HG03571 (cell line): ENCODE results near the gene LTO1.
"Not testable (repeated sequence)": the region's sequence is repeated elsewhere in the genome, so short reads cannot be mapped to it uniquely, and the experiment has no call there.

ENCODE experiments used
- ATAC-seq: cut with Tn5 transposase; IDR thresholded peaks from one replicate; pipeline ENCODE4 v1.9.1; 2021; ENCODE audit not compliant: unreplicated experiment

LTO1 gene

GRCh38 chr11:69702239-69702691, 27.1 kb upstream of the LTO1 start:
- no peak for ATAC-seq

GRCh38 chr11:69700278-69701140, 25.4 kb upstream of the LTO1 start:
- ATAC-seq, result no peak

DNA sequence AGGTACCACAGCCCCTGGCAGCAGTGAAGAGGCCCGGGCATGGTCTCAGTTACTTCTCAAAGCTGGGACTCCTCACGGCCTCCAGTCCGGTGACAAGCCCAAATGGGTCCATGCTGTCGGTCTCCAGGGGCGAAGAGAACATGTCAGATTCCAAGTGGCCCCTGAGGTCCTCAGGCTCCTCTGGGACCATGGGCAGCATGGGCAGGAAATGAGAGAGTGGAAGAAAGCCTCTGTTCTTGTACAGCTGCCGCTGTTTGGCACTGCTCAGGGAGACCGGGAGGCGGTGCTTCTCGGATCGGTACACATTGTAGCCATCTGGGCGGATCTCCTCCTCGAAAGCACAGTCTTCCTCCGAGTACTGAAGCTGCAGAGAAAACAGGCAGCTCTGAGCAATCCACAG, 24.1 kb upstream of the LTO1 start:
- ATAC-seq, result no peak

DNA sequence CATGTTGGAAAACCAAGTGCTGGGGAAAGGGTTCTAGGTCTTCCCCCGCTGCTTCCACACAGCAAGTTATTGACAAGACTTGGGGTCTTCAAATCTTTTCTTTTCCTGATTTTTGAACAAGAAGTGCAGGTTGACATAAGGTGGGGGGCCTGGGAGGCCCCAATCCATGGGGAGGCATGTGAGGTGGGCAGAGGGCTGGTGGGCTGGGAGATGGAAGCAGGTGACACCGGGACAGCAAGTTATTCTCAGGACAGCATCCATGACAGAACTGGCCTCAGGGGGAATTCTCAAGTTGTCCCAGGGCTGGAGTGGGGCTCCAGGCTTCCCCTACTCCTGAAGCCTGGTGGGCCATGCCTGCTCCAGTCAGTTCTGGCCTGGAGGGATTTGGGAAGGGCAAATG, 23.2 kb upstream of the LTO1 start:
- no peak for ATAC-seq

DNA sequence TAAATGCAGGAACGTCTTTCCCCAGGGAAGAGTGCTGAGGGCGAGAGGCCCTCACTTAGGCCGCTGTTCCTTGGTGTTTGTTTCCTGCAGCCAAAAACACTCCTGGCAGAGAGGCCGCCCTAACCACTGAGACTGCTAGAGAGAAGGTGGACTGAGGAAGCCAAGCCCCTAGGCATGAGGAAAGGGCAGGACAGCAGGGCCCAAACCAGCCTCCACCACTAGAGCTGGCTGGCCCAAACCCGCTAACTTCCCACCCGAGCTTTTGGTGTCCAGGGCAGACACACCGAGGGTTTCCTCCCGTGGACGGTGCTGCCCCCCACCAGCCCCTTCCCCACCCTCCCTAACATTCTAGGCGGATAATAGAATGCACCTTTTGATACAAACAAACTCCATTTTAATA, 22.7 kb upstream of the LTO1 start:
- no peak for ATAC-seq

DNA sequence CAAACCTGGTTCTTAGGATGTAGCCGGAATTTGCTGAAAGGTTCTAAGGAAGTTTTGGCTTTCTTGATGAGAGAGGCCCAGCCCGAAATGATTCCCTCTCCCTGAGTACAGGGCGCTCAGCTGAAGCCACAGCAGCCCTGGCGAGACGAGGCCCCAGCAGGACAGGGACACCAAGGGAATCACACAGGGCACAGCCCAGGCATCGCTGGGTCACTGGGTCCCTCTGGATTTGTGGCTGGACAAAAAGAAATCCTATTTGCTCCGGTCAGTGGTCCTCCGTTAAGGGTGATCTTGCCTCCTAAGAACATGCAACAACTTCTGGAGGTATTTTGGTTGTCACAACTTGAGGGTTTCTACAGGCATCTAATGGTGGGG, 22.3 kb upstream of the LTO1 start:
- no peak for ATAC-seq

GRCh38 chr11:69696749-69697468, 21.8 kb upstream of the LTO1 start:
- no peak for ATAC-seq

DNA sequence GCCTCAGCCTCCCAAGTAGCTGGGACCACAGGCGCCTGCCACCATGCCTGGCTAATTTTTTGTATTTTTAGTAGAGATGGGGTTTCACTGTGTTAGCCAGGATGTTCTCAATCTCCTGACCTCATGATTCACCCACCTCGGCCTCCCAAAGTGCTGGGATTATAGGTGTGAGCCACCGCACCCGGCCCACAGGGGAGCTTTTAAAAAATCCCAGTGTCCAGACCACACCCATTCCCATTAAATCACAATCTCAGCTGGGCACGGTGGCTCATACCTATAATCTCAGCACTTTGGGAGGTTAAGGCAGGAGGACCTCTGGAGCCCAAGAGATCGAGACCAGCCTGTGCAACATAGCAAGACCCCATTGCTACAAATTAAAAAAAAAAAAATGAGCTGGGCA, 20.8 kb upstream of the LTO1 start:
- ATAC-seq, result not testable (repeated sequence)

GRCh38 chr11:69695581-69695980, 20.4 kb upstream of the LTO1 start:
- no peak for ATAC-seq

GRCh38 chr11:69694781-69695180, 19.6 kb upstream of the LTO1 start:
- no peak for ATAC-seq

GRCh38 chr11:69692422-69692821, 17.3 kb upstream of the LTO1 start:
- no peak for ATAC-seq

DNA sequence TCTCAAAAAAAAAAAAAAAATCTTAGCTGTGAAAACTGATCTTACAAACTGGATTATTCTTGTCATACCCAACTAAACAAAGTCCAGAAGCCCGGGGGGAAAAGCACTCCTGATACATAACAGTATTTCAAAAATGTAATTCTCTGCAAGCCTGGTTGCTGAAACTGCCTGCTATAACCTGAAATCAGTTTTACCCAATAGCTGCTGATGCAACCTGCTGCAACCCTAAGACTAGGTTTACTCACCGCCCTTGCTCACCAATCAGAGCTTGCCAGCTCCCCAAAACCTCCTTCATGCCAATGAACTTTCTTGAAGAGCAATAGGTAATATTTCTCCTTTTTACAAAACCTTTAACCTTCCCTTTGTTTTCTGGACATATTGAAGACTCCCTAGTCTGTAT, 16.3 kb upstream of the LTO1 start:
- no peak for ATAC-seq

DNA sequence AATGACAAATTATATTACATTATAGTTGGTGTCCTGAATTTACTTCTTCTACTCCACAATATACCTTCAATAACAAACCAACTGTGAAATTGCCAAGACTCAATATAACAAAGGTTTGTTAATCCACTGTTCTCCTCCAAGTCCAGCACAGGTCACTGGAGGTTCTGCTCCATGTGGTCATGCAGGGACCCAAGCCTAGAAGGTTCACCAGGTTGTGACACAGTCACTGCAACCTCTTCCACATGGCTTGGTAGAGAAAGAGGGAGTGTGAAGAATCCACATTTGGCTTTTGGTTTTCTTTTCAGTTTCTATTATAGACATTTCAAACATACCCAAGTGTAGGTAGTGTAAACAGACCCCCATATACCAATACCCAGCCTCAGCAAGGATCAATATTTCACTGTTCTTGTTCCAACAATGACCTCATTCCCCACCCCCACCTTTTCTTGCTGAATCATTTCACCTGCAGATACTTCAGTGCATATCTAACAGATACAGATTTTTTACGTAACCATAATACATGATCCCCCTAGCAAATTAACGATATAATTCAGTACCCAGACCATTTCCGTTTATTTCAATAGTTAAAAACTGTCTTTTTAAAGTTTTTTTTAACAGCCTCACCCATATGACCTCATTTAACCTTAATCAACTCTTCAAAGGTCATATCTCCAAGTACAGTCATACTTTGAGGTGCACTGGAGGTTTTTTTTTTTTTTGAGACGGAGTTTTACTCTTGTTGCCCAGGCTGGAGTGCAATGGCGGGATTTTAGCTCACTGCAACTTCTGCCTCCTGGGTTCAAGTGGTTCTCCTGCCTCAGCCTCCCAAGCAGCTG, 14.5 kb upstream of the LTO1 start:
- no peak for ATAC-seq

- ATAC-seq, result not testable (repeated sequence)
These were observed 13.0 kb upstream of the LTO1 start for GRCh38 chr11:69687969-69688771.

DNA sequence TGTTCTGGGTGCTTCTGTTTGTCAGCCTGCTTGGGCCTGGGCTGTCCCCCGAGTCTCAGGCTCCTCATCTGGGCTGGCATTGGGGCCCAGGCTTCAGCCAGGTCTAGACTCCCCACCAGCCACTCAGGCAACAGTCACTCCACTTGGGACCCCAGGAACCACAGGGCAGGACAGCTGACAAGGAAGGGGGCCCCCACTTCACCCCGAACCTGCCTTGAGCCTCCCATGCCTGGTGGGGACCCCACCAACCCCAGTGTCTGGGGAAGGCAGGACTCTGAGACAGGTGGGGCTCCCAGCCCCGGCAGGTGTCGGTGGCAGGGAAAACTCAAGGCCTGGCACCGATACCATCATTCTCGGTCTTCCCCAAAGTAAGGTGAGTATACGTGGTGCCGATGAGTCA, 11.7 kb upstream of the LTO1 start:
- ATAC-seq, result no peak

- no peak for ATAC-seq
These were observed 11.3 kb upstream of the LTO1 start for GRCh38 chr11:69686452-69686851.

GRCh38 chr11:69685348-69685747, 10.2 kb upstream of the LTO1 start:
- no peak for ATAC-seq

DNA sequence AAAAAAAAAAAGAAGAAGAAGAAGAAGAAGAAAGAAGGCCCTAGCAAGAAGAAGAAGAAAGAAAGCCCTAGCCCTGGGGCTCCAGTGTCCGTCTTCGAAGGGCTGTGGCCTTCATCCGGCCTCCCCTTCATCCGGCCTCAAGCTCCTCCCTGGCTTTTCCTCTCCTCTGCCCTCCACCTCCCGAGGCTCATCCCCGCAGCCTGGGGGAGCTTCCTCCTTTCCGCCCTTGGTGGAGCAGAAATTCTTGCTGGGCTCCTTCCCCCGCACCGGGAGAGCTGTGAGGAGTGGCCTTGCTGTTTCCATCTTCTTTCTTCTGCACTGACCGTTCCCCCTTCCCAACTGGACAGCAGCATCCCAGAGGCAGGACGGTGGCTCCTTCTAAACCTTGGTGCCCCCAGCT, 9.5 kb upstream of the LTO1 start:
- ATAC-seq, result no peak

- ATAC-seq, result no peak
These were observed 8.7 kb upstream of the LTO1 start for GRCh38 chr11:69683764-69684333.

DNA sequence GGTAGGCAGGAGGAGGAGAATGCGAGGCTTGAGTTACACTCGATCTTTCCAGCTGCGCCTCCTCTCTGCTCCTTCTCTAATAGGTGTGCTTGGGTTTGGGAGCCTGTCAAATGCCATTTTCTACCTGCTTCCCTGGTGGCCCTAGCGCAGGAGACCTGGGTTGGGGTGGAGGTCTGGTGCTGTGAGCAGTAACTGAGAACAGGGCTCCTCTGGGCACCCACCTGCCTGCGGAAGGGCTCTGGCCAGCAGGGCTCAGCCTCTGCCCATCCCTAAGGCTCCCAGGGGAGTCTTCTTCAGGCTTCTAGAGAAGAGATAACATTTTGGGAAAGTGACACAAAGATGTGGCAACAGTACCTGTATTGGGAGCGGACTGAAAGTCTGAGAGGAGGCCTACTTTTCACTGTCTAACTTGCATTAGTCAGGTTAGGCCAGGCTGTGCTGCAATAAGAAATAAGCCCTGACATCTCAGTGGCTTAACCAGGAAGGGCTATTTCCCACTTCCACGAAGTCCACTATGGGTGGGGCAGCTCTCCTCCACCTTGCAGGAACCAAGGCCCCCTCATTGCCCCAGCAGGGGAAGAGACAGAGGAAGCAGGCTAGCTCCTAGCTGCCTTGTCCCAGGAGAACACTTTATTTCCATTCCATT, 7.7 kb upstream of the LTO1 start:
- no peak for ATAC-seq
